ENCODE measurements around the gene NCOR2. TPM values are rescaled to one million over a fixed set of nuclear protein-coding genes. Genes with fewer than 3 reads are reported as not detected.

Gene NCOR2
- total RNA-seq, 1 experiment from 2014 or later, result 325 TPM

DNA sequence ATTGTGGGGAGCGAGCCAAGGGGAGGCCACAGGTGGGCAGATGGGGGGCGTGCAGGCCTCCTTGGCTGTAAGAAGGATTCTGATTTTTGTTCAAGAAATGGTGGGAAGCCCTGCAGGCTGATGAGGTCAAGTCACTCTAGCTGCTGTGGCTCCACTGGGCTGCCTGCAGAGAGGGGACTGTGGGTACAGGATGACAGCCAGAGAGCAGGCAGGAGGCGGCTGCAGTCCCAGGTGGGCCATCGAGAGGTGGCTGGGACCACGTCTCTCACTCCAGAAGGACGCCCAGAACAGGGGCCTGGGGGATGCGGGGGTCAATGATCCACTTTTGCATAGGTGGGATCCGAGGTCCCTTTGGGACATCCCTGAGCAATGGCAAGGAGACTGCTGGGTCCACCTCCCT lies 9.1 kb downstream of the NCOR2 start:
- Mint-ChIP-seq H3K4me3 (ENCODE audit: low read depth, unreplicated experiment) (no peak overlapping the region), H3K27ac (ENCODE audit: unreplicated experiment) (no peak overlapping the region), H3K36me3 (ENCODE audit: insufficient read depth, unreplicated experiment) (peaks cover 21% of the 10 kb centered on the region), H3K27me3 (ENCODE audit: unreplicated experiment) (no peaks in the 10 kb centered on the region), H3K4me1 (ENCODE audit: low read depth, unreplicated experiment) (peaks cover 21% of the 10 kb centered on the region), H3K9me3 (ENCODE audit: low read depth, unreplicated experiment) (no peaks in the 10 kb centered on the region)
- no TSS peak for BruUV-seq (replicated peaks)
- DNase-seq, result no peak
- intact Hi-C loops (cut with micrococcal nuclease; ENCODE audit: unreplicated experiment), result no loop called here
- CTCF ChIA-PET, result no interaction called here
- TF ChIP-seq, protein P1, sequence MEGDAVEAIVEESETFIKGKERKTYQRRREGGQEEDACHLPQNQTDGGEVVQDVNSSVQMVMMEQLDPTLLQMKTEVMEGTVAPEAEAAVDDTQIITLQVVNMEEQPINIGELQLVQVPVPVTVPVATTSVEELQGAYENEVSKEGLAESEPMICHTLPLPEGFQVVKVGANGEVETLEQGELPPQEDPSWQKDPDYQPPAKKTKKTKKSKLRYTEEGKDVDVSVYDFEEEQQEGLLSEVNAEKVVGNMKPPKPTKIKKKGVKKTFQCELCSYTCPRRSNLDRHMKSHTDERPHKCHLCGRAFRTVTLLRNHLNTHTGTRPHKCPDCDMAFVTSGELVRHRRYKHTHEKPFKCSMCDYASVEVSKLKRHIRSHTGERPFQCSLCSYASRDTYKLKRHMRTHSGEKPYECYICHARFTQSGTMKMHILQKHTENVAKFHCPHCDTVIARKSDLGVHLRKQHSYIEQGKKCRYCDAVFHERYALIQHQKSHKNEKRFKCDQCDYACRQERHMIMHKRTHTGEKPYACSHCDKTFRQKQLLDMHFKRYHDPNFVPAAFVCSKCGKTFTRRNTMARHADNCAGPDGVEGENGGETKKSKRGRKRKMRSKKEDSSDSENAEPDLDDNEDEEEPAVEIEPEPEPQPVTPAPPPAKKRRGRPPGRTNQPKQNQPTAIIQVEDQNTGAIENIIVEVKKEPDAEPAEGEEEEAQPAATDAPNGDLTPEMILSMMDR (IDR thresholded peaks at IDR 0.05; ENCODE audit: unreplicated experiment), result no peak

DNA sequence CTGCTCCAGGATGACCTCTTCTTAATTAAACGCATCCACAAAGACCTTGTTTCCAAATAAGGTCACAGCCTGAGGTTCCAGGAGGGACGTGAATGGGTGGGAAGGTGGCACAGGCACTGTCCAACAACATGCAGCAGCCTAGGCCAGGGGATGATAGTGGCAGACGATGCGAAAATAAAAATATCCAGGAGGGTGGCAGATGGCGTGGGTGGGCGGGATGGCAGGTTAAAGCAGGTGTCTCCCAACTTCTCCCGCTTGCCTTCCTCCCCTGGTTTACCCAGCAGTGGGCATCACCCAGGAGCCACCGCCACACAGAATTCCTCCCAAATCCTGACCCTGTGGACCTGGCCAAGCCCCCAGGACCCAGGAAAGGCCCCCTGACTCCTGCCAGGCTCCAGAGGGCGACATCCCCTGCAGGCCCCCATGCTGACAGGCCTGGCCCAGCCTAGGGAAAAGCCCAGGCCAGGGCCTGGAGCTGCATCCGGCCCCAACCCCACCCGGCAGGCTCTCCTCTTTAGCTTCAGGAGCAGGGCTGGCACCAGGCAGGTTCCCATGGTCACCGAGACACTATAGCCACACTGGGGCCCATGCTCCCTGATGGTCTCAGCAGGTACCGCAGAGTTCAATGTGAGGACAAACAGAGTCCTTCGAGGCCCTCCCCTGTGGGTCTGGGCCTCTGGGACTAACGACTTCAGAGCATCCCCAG lies 9.7 kb downstream of the NCOR2 start:
- Mint-ChIP-seq H3K27me3 (ENCODE audit: unreplicated experiment) (no peaks in the 10 kb centered on the region), H3K4me1 (ENCODE audit: low read depth, unreplicated experiment) (peaks cover 21% of the 10 kb centered on the region), H3K36me3 (ENCODE audit: insufficient read depth, unreplicated experiment) (peaks cover 21% of the 10 kb centered on the region), H3K4me3 (ENCODE audit: low read depth, unreplicated experiment) (no peak overlapping the region), H3K27ac (ENCODE audit: unreplicated experiment) (no peak overlapping the region), H3K9me3 (ENCODE audit: low read depth, unreplicated experiment) (no peaks in the 10 kb centered on the region)
- TF ChIP-seq, protein P1 (IDR thresholded peaks at IDR 0.05; ENCODE audit: unreplicated experiment), result no peak
- no TSS peak for BruUV-seq (replicated peaks)
- CTCF ChIA-PET, result no interaction called here
- DNase-seq, result no peak
- intact Hi-C loops (cut with micrococcal nuclease; ENCODE audit: unreplicated experiment), result no loop called here

DNA sequence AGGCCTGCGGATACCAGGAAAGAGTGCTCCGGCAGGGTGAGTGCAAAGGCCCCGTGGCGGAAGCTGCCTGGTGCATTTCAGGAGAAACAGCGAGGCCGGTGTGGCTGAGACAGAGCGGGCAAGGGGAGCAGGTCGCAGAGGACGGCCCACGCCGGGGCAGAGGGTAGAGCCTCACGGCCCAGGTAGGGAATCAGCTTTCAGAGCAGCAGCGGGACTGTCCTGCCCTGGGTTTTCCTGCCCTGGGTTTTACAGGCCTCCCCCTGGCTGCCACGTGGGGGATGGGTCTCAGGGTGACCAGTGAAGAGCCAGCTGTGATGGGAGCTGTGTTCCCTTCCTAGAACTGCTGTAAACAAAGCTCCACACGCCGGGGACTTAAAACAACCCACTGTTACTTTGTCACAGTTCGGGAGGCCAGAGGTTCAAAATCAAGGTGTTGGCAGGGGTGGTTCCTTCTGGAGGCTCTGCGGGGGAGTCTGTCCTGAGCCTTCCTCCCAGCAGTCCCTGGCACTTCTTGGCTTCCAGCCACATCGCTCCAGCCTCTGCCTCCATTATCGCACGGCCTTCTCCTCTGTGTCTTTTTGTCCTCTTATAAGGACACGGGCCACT lies 10.4 kb downstream of the NCOR2 start:
- Mint-ChIP-seq H3K4me1 (ENCODE audit: low read depth, unreplicated experiment) (peaks cover 28% of the 10 kb centered on the region), H3K4me3 (ENCODE audit: low read depth, unreplicated experiment) (no peak overlapping the region), H3K9me3 (ENCODE audit: low read depth, unreplicated experiment) (no peaks in the 10 kb centered on the region), H3K27ac (ENCODE audit: unreplicated experiment) (no peak overlapping the region), H3K36me3 (ENCODE audit: insufficient read depth, unreplicated experiment) (peaks cover 27% of the 10 kb centered on the region), H3K27me3 (ENCODE audit: unreplicated experiment) (no peaks in the 10 kb centered on the region)
- intact Hi-C loops (cut with micrococcal nuclease; ENCODE audit: unreplicated experiment), result no loop called here
- no peak for DNase-seq
- BruUV-seq (replicated peaks), result no TSS peak
- TF ChIP-seq, protein P1 (IDR thresholded peaks at IDR 0.05; ENCODE audit: unreplicated experiment), result no peak
- CTCF ChIA-PET, result no interaction called here

DNA sequence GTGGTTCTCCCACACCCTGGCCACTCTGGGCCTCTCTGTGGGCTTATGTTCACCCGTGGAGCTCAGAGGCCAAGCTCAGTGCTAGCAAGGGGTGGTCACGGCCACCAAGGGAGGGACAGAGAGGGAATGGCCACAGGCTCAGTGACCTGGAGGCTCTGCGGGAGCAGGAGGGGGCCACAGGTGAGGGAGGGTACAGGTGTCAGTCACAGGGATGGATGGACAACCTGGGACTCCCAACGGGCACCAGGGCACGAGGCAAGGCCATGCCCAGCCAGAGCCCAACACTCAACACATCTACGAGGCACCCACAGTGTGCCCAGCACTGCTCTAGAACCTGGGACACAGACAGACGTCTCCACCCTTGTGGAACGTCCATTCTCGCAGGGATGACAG lies 11.3 kb downstream of the NCOR2 start:
- no peak for DNase-seq
- TF ChIP-seq, protein P1 (IDR thresholded peaks at IDR 0.05; ENCODE audit: unreplicated experiment), result no peak
- H3K4me1 Mint-ChIP-seq (ENCODE audit: low read depth, unreplicated experiment), result peaks cover 30% of the 10 kb centered on the region
- no peaks in the 10 kb centered on the region for H3K27me3 Mint-ChIP-seq (ENCODE audit: unreplicated experiment)
- BruUV-seq (replicated peaks), result no TSS peak
- no peak overlapping the region for H3K27ac Mint-ChIP-seq (ENCODE audit: unreplicated experiment)
- CTCF ChIA-PET, result no interaction called here
- no peak overlapping the region for H3K4me3 Mint-ChIP-seq (ENCODE audit: low read depth, unreplicated experiment)
- H3K36me3 Mint-ChIP-seq (ENCODE audit: insufficient read depth, unreplicated experiment), result peaks cover 28% of the 10 kb centered on the region
- H3K9me3 Mint-ChIP-seq (ENCODE audit: low read depth, unreplicated experiment), result no peaks in the 10 kb centered on the region
- intact Hi-C loops (cut with micrococcal nuclease; ENCODE audit: unreplicated experiment), result no loop called here

Data from Calu3 (cell line).